SK-N-SH (cell line): ENCODE results near the gene NAA40. TPM values are rescaled to one million over a fixed set of nuclear protein-coding genes. Genes with fewer than 3 reads are reported as not detected.

ENCODE experiments used
- CTCF ChIA-PET: fragments of 300-600, 350-600 bp; formaldehyde crosslinking; extraction: SDS; loops from one replicate; lab custom pipeline; 2021; lab: Yijun Ruan, JAX
- POLR2A ChIA-PET: fragments of 350-600 bp; sonication (Branson Sonifier 250); formaldehyde crosslinking; extraction: SDS; loops from one replicate; lab custom pipeline; 2020; ENCODE audit warnings: antibody characterized with exemption, inconsistent platforms; lab: Yijun Ruan, JAX
- DNase-seq: peaks from one replicate; pipeline ENCODE4 v3.0.0; 2012
- H2AFZ ChIP-seq: fragments of 200-600 bp; sonication (generic); 2 replicates; pipeline ENCODE4 v1.8.1; 2016; ENCODE audit warnings: antibody characterized with exemption, mild to moderate bottlenecking, low read depth
- H3F3A ChIP-seq: fragments of 200-600 bp; sonication (generic); replicated peaks from 2 replicates; pipeline ENCODE3; 2016; ENCODE audit warnings: antibody characterized with exemption, mild to moderate bottlenecking; ENCODE audit not compliant: insufficient read depth
- H3K27ac ChIP-seq, 2 experiments: fragments of 200-500 bp in 1 of 2; fragments of 200-600 bp in 1 of 2; sonication (Bioruptor generic) in 1 of 2; sonication (generic), shearing (Covaris generic) in 1 of 2; 2 replicates each; pipeline versions ENCODE4 v1.5.1 to v1.6.1; 2014 to 2016; ENCODE audit warnings: low read depth in 2 of 2, inconsistent platforms in 1 of 2, low read length in 1 of 2, mild to moderate bottlenecking in 1 of 2, mixed read lengths in 1 of 2
- H3K27me3 ChIP-seq: fragments of 200-600 bp; sonication (generic), shearing (Covaris generic); 2 replicates; pipeline ENCODE4 v1.6.1; 2016; ENCODE audit warnings: mixed run types; ENCODE audit not compliant: insufficient read depth
- H3K36me3 ChIP-seq, 2 experiments: fragments of 200-500 bp in 1 of 2; fragments of 200-600 bp in 1 of 2; sonication (Bioruptor generic) in 1 of 2; sonication (generic) in 1 of 2; replicated peaks in 1 of 2; 2 replicates each; pipeline versions ENCODE3 to v1.5.1; 2014 to 2016; ENCODE audit warnings: low read length in 1 of 2, mild to moderate bottlenecking in 1 of 2; ENCODE audit not compliant: insufficient read depth in 2 of 2, control insufficient read depth in 1 of 2
- H3K4me1 ChIP-seq, 2 experiments: fragments of 200-500 bp in 1 of 2; fragments of 200-600 bp in 1 of 2; sonication (Bioruptor generic) in 1 of 2; sonication (generic), shearing (Covaris generic) in 1 of 2; 2 replicates each; pipeline versions ENCODE4 v1.5.1 to v1.6.1; 2014 to 2016; ENCODE audit warnings: low read depth in 1 of 2, low read length in 1 of 2, mixed run types in 1 of 2; ENCODE audit not compliant: insufficient read depth in 2 of 2, control insufficient read depth in 1 of 2
- H3K4me2 ChIP-seq: fragments of 200-600 bp; sonication (generic), shearing (Covaris generic); 2 replicates; pipeline ENCODE4 v1.6.1; 2017; ENCODE audit warnings: mixed run types
- H3K4me3 ChIP-seq, 2 experiments: fragments of 200-500 bp in 1 of 2; fragments of 200-600 bp in 1 of 2; sonication (Bioruptor generic) in 1 of 2; sonication (generic), shearing (Covaris generic) in 1 of 2; 2 replicates each; pipeline versions ENCODE4 v1.5.1 to v1.8.1; 2014 to 2016; ENCODE audit warnings: low read depth in 2 of 2, inconsistent platforms in 1 of 2, low read length in 1 of 2, mild to moderate bottlenecking in 1 of 2, mixed read lengths in 1 of 2, moderate library complexity in 1 of 2
- H3K79me2 ChIP-seq: fragments of 200-600 bp; sonication (generic); 2 replicates; pipeline ENCODE4 v1.8.1; 2017; ENCODE audit warnings: mild to moderate bottlenecking; ENCODE audit not compliant: insufficient read depth
- H3K9ac ChIP-seq: fragments of 200-600 bp; sonication (generic); 2 replicates; pipeline ENCODE4 v1.6.1; 2017; ENCODE audit warnings: mixed run types
- H3K9me2 ChIP-seq: fragments of 200-600 bp; sonication (generic); 2 replicates; pipeline ENCODE4 v1.6.1; 2017; ENCODE audit warnings: mixed run types
- H3K9me3 ChIP-seq: fragments of 200-600 bp; sonication (generic); 2 replicates; pipeline ENCODE4 v1.6.1; 2017; ENCODE audit warnings: mixed run types, mild to moderate bottlenecking, moderate library complexity
- H4K20me1 ChIP-seq: fragments of 200-600 bp; sonication (generic); 2 replicates; pipeline ENCODE4 v1.6.1; 2017; ENCODE audit warnings: mild to moderate bottlenecking, mixed run types; ENCODE audit not compliant: insufficient read depth
- CTCF ChIP-seq: fragments of 200-600 bp; sonication (generic); IDR thresholded peaks from 2 replicates; pipeline ENCODE4 v1.6.1; 2017; ENCODE audit warnings: antibody characterized with exemption, mild to moderate bottlenecking, moderate library complexity
- FOXJ3 ChIP-seq: sonication (generic); formaldehyde crosslinking; IDR thresholded peaks from 2 replicates; pipeline ENCODE4 v1.5.1; 2020; ENCODE audit warnings: mild to moderate bottlenecking, missing genetic modification reagents
- MEF2A ChIP-seq: IDR thresholded peaks from 2 replicates; pipeline ENCODE4 v1.4.0; 2012; ENCODE audit warnings: low read depth, borderline replicate concordance
- REST ChIP-seq: IDR thresholded peaks from 2 replicates; pipeline ENCODE4 v1.6.1; 2012; ENCODE audit warnings: mild to moderate bottlenecking, low read depth, low read length, moderate library complexity
- TCF12 ChIP-seq: IDR thresholded peaks from 2 replicates; pipeline ENCODE4 v1.4.0; 2012
- YY1 ChIP-seq: IDR thresholded peaks from 2 replicates; pipeline ENCODE4 v1.4.0; 2012; ENCODE audit warnings: low read depth, mild to moderate bottlenecking
- WGBS: methylation state at CpG from one replicate; pipeline ENCODE4 v1.1.6; 2017; ENCODE audit warnings: low lambda C conversion rate; 5-methylcytosine and 5-hydroxymethylcytosine counted together
- polyA plus RNA-seq, 3 experiments: library from polyadenylated mRNA; depleted of rRNA; stranded (reverse); fragments of >200 nt; gene quantifications; 2 replicates each; pipeline ENCODE4 v1.2.3, GENCODE V29; 2012

The NAA40 gene
- polyA plus RNA-seq, 1 of the 3 experiments (the other 2 are of a cell fraction) = 33.0 TPM

GRCh38 chr11:63906585-63906984, 32.2 kb upstream of the NAA40 start:
- H3F3A ChIP-seq = no peaks in the 10 kb centered on the region
- no peak for TF ChIP-seq REST
- TF ChIP-seq TCF12 = no peak
- TF ChIP-seq CTCF = peak; percentile 21
- TF ChIP-seq MEF2A = no peak
- TF ChIP-seq FOXJ3 (CRISPR knock-in tag) = no peak
- H3K27ac ChIP-seq = no peak overlapping the region; a peak in 1 of 4 replicates
- H3K27me3 ChIP-seq = no peaks in the 10 kb centered on the region
- ChIA-PET POLR2A (no interaction called here), CTCF (interaction anchor here (0.9 to 3.1 kb wide), 20 partner anchors 10 to 90 kb away, joined by 3 to 34 read pairs (median 4); partner anchors contain the start of genes MARK2 and RCOR2)
- no peak overlapping the region for H3K4me3 ChIP-seq
- no peak overlapping the region for H3K4me2 ChIP-seq
- H2AFZ ChIP-seq = no peak overlapping the region
- H4K20me1 ChIP-seq = no peaks in the 10 kb centered on the region
- H3K36me3 ChIP-seq = peaks cover 0 to 64% of the 10 kb centered on the region in 2 experiments
- peak; percentile 81 for DNase-seq
- 100% methylated on average over 3 of the region's 7 CpGs for WGBS
- H3K9me2 ChIP-seq = no peaks in the 10 kb centered on the region
- no peak overlapping the region for H3K9ac ChIP-seq
- no peaks in the 10 kb centered on the region for H3K79me2 ChIP-seq
- H3K4me1 ChIP-seq = peaks cover 0 to 26% of the 10 kb centered on the region in 2 experiments; a peak in 1 of 4 replicates
- H3K9me3 ChIP-seq = no peaks in the 10 kb centered on the region

- ChIA-PET CTCF (interaction anchor here (0.9 to 3.1 kb wide), 20 partner anchors 9 to 90 kb away, joined by 3 to 34 read pairs (median 4); partner anchors contain the start of genes MARK2 and RCOR2), POLR2A (no interaction called here)
- DNase-seq = peak; percentile 41
- WGBS = 81% methylated on average over 6 of the region's 6 CpGs
- no peaks in the 10 kb centered on the region for H3K79me2 ChIP-seq
- no peak overlapping the region for H3K4me2 ChIP-seq
- peaks cover 0 to 60% of the 10 kb centered on the region in 2 experiments for H3K36me3 ChIP-seq
- no peaks in the 10 kb centered on the region for H3F3A ChIP-seq
- H3K27me3 ChIP-seq = no peaks in the 10 kb centered on the region
- TF ChIP-seq YY1 = no peak
- no peaks in the 10 kb centered on the region for H3K9me2 ChIP-seq
- H2AFZ ChIP-seq = no peak overlapping the region
- H4K20me1 ChIP-seq = no peaks in the 10 kb centered on the region
- H3K27ac ChIP-seq = no peak overlapping the region; a peak in 1 of 4 replicates
- no peak overlapping the region for H3K9ac ChIP-seq
- H3K4me3 ChIP-seq = no peak overlapping the region
- H3K4me1 ChIP-seq = peaks cover 0 to 26% of the 10 kb centered on the region in 2 experiments; a peak in 1 of 4 replicates
- no peaks in the 10 kb centered on the region for H3K9me3 ChIP-seq
Observed at GRCh38 chr11:63907063-63907462, 31.7 kb upstream of the NAA40 start.
